ENCODE measurements around the gene ELP2. TPM values are rescaled to one million over a fixed set of nuclear protein-coding genes. Genes with fewer than 3 reads are reported as not detected.

The ELP2 gene
- total and polyA plus RNA-seq, 9 of the 15 experiments (the other 6 are each of a cell fraction or from before 2014, with no cell fraction given): 76.8 to 192 (median 140) TPM

DNA sequence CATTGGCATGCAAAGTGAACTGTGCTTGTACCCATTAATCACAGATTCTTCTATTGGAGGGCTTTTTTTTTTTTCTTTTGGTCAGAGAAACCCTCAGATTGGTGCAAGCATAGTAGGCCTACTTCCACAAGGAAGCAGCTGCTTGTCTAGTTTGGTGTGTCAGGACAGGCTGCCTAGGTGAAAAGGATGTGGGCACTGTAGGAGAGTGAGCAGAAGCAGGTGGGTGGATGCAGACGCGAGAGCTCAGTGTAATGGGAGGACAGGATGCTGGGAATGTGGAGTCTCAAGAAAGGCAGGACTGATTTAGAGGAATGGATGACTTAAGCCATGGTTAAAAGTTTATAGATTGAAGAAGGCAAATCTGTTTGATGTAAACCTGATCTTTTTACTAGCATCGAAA lies 3.1 kb downstream of the ELP2 start:
- intact Hi-C loops (cut with micrococcal nuclease): no loop called here
- peaks cover 27 to 32% of the 10 kb centered on the region in 2 experiments; a peak in 4 of 5 replicates for H3K4me1 ChIP-seq (replicated peaks in 1 of 2; ENCODE audit: control insufficient read depth in 2 of 2, insufficient read depth in 2 of 2, low read length in 2 of 2)
- TF ChIP-seq FOXA3 (CRISPR knock-in tag; conservative IDR thresholded peaks at IDR 0.05 in 1 of 2, IDR thresholded peaks at IDR 0.05 in 1 of 2): no peak
- no peak for TF ChIP-seq ZNF764 (CRISPR knock-in tag; IDR thresholded peaks at IDR 0.05; ENCODE audit: low read depth)
- TF ChIP-seq HDAC8 (tag; IDR thresholded peaks at IDR 0.05): no peak
- TF ChIP-seq RAD51 (IDR thresholded peaks at IDR 0.05; ENCODE audit: borderline replicate concordance, low read depth): no peak
- no peak for TF ChIP-seq TAF15 (IDR thresholded peaks at IDR 0.05; ENCODE audit: low read depth, low read length)
- TF ChIP-seq ZKSCAN1 (IDR thresholded peaks at IDR 0.05; ENCODE audit: low read depth, low read length): peak; percentile 50; the same call in 1 of the 2 replicates
- TF ChIP-seq TGIF2 (CRISPR knock-in tag; IDR thresholded peaks at IDR 0.05): no peak

More for the DNA sequence above, 3.1 kb downstream of the ELP2 start:
- FAIRE-seq (no peak), DNase-seq (ENCODE audit: extremely low read depth in 1 of 4, low spot score in 3 of 4) (no peak), ATAC-seq (no peak)
- H3K79me2 ChIP-seq (ENCODE audit: control insufficient read depth, insufficient read depth, low read length): peaks cover 78% of the 10 kb centered on the region
- 81% methylated on average over 3 of the region's 3 CpGs for WGBS (ENCODE audit: insufficient coverage, low coverage, missing lambda C conversion rate)
- in situ Hi-C loops (cut with MboI): no loop called here
- peaks cover 7% of the 10 kb centered on the region for H3K9me1 ChIP-seq (ENCODE audit: control insufficient read depth, insufficient read depth, low read length)
- H3K9me3 ChIP-seq (replicated peaks; ENCODE audit: control insufficient read depth, insufficient read depth, low read depth, low read length): no peaks in the 10 kb centered on the region
- no peaks in the 10 kb centered on the region for H3K27me3 ChIP-seq (ENCODE audit: control insufficient read depth in 2 of 2, insufficient read depth in 2 of 2, low read length in 2 of 2)
- H3K27ac ChIP-seq (ENCODE audit: extremely low read depth, low read depth, low read length): no peak overlapping the region
- no peak overlapping the region for H3K4me3 ChIP-seq
- no peak overlapping the region for H3K9ac ChIP-seq (ENCODE audit: insufficient read depth in 1 of 2, low read depth in 2 of 2, low read length in 2 of 2)
- H3K4me2 ChIP-seq (ENCODE audit: insufficient read depth, low read length): peak overlapping the region; percentile 22; the same call in 1 of the 2 replicates
- CTCF ChIA-PET (ENCODE audit: low intra/inter-chr PET ratio): no interaction called here
- peaks cover 62% of the 10 kb centered on the region for H3K36me3 ChIP-seq (ENCODE audit: control insufficient read depth, insufficient read depth, low read length)
- H4K20me1 ChIP-seq (replicated peaks; ENCODE audit: control insufficient read depth, insufficient read depth, low read length): peaks cover 13% of the 10 kb centered on the region
- no TSS peak for BruUV-seq (replicated peaks)
- POLR2A ChIA-PET: interaction anchor here (0.6 to 0.7 kb wide), 2 partner anchors 13 to 1765 kb away, joined by 3 to 4 read pairs; no protein-coding TSS in a partner anchor
- no peak overlapping the region for H2AFZ ChIP-seq (ENCODE audit: low read depth, low read length)

Measured in K562 (cell line).